Calu3 (cell line): ENCODE measurements around the gene CPNE9. TPM values are rescaled to one million over a fixed set of nuclear protein-coding genes. Genes with fewer than 3 reads are reported as not detected.

Experiments
- BruUV-seq: library from RNA; stranded (reverse); fragments of 400-500 nt; replicated peaks from 2 replicates; lab custom pipeline; 2021; lab: Mats Ljungman, UMichigan
- CTCF ChIA-PET: fragments of 300-600 bp; sonication (Branson Sonifier 250); formaldehyde crosslinking; loops from one replicate; lab custom pipeline; 2022; ENCODE audit warnings: antibody characterized with exemption; lab: Charles Lee
- DNase-seq: peaks from one replicate; pipeline ENCODE4 v3.0.0; 2022
- H3K27ac Mint-ChIP-seq: one replicate; pipeline ENCODE4 v1.8.0; 2022; ENCODE audit warnings: mixed read lengths; ENCODE audit not compliant: unreplicated experiment
- H3K27me3 Mint-ChIP-seq: one replicate; pipeline ENCODE4 v1.8.0; 2022; ENCODE audit warnings: mixed read lengths; ENCODE audit not compliant: unreplicated experiment
- H3K36me3 Mint-ChIP-seq: one replicate; pipeline ENCODE4 v1.8.0; 2022; ENCODE audit warnings: mild to moderate bottlenecking, moderate library complexity, mixed read lengths; ENCODE audit not compliant: insufficient read depth, unreplicated experiment
- H3K4me1 Mint-ChIP-seq: one replicate; pipeline ENCODE4 v1.8.0; 2022; ENCODE audit warnings: mild to moderate bottlenecking, low read depth, mixed read lengths; ENCODE audit not compliant: unreplicated experiment
- H3K4me3 Mint-ChIP-seq: one replicate; pipeline ENCODE4 v1.8.0; 2022; ENCODE audit warnings: mild to moderate bottlenecking, low read depth, moderate library complexity, mixed read lengths; ENCODE audit not compliant: unreplicated experiment
- H3K9me3 Mint-ChIP-seq: one replicate; pipeline ENCODE4 v1.8.0; 2022; ENCODE audit warnings: low read depth, mixed read lengths; ENCODE audit not compliant: unreplicated experiment
- intact Hi-C: fragments of 100-400 bp; cut with micrococcal nuclease; formaldehyde crosslinking; loops from one replicate; pipeline ENCODE4 v1.10.0; 2022; ENCODE audit not compliant: unreplicated experiment
- total RNA-seq: library from RNA; stranded (reverse); gene quantifications from 2 replicates; pipeline ENCODE4 v1.2.3, GENCODE V29; 2022
- TF ChIP-seq, protein P1 (sequence below): fragments of 200-600 bp; IDR thresholded peaks from one replicate; pipeline ENCODE4 v1.8.0; 2022; ENCODE audit warnings: antibody characterized with exemption; ENCODE audit not compliant: unreplicated experiment

CPNE9 gene
- total RNA-seq, 1 experiment from 2014 or later = not detected

DNA sequence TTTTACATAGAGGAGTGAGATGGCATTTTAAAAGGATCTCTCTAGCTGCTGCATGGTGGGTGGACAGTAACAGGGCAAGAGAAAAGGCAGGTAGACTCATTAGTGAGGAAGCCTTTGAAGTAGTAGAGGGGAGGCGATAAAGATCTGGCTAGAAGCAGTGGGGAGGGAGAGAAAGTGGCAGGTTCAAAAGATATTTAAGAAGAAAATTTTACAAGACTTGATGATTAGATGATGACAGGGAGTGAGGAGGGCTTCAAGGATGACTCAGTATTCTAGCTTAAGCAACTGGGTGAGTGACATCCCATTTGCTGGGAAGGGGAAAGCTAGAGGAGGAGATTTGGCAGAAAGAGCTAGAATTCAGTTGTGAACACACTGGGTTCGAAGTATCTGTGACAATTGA is 24.1 kb downstream of the CPNE9 start:
- no TSS peak for BruUV-seq

DNA sequence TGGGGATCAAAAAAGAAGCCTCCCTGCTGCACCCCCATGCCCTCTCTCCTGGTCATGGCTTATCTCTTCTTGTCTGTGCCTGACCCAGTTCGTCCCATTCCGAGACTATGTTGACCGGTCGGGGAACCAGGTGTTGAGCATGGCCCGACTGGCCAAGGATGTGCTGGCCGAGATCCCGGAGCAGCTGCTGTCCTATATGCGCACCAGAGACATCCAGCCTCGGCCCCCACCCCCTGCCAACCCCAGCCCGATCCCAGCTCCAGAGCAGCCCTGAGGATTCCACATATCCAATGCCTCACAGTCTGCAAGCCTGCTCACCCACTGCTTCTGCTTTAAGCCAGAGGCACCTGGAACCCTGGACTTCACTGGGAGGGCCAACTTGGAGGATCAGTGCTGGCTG is 25.8 kb downstream of the CPNE9 start:
- Mint-ChIP-seq H3K27me3 (peaks cover 36% of the 10 kb centered on the region), H3K27ac (no peak overlapping the region), H3K4me1 (peaks cover 27% of the 10 kb centered on the region), H3K9me3 (no peaks in the 10 kb centered on the region), H3K4me3 (no peak overlapping the region), H3K36me3 (peaks cover 37% of the 10 kb centered on the region)
- no peak for DNase-seq
- CTCF ChIA-PET = no interaction called here
- intact Hi-C loops = no loop called here
- TF ChIP-seq, protein P1, sequence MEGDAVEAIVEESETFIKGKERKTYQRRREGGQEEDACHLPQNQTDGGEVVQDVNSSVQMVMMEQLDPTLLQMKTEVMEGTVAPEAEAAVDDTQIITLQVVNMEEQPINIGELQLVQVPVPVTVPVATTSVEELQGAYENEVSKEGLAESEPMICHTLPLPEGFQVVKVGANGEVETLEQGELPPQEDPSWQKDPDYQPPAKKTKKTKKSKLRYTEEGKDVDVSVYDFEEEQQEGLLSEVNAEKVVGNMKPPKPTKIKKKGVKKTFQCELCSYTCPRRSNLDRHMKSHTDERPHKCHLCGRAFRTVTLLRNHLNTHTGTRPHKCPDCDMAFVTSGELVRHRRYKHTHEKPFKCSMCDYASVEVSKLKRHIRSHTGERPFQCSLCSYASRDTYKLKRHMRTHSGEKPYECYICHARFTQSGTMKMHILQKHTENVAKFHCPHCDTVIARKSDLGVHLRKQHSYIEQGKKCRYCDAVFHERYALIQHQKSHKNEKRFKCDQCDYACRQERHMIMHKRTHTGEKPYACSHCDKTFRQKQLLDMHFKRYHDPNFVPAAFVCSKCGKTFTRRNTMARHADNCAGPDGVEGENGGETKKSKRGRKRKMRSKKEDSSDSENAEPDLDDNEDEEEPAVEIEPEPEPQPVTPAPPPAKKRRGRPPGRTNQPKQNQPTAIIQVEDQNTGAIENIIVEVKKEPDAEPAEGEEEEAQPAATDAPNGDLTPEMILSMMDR = no peak
- BruUV-seq = no TSS peak

More for the DNA sequence above, 24.1 kb downstream of the CPNE9 start:
- Mint-ChIP-seq H3K27ac (no peak overlapping the region), H3K27me3 (peaks cover 53% of the 10 kb centered on the region), H3K4me3 (no peak overlapping the region), H3K36me3 (peaks cover 23% of the 10 kb centered on the region), H3K4me1 (peaks cover 15% of the 10 kb centered on the region), H3K9me3 (no peaks in the 10 kb centered on the region)
- no peak for DNase-seq
- TF ChIP-seq, protein P1 = no peak
- CTCF ChIA-PET = interaction anchor here (1.2 to 1.5 kb wide), 2 partner anchors 12 to 22 kb away, joined by 4 to 5 read pairs; partner anchors contain the start of gene OGG1
- intact Hi-C loops = no loop called here

- Mint-ChIP-seq H3K4me3 (peak overlapping the region; percentile 87), H3K27me3 (peaks cover 29% of the 10 kb centered on the region), H3K27ac (peak overlapping the region; percentile 83), H3K36me3 (peaks cover 48% of the 10 kb centered on the region), H3K9me3 (no peaks in the 10 kb centered on the region), H3K4me1 (peaks cover 27% of the 10 kb centered on the region)
- BruUV-seq = no TSS peak
- intact Hi-C loops = no loop called here
- TF ChIP-seq, protein P1 = no peak
- DNase-seq = no peak
- CTCF ChIA-PET = interaction anchor here (1.0 to 1.5 kb wide), 2 partner anchors 15 to 19 kb away, joined by 3 to 4 read pairs; partner anchors contain the start of gene OGG1
Measured at GRCh38 chr3:9730657-9731205, 27.1 kb downstream of the CPNE9 start.

DNA sequence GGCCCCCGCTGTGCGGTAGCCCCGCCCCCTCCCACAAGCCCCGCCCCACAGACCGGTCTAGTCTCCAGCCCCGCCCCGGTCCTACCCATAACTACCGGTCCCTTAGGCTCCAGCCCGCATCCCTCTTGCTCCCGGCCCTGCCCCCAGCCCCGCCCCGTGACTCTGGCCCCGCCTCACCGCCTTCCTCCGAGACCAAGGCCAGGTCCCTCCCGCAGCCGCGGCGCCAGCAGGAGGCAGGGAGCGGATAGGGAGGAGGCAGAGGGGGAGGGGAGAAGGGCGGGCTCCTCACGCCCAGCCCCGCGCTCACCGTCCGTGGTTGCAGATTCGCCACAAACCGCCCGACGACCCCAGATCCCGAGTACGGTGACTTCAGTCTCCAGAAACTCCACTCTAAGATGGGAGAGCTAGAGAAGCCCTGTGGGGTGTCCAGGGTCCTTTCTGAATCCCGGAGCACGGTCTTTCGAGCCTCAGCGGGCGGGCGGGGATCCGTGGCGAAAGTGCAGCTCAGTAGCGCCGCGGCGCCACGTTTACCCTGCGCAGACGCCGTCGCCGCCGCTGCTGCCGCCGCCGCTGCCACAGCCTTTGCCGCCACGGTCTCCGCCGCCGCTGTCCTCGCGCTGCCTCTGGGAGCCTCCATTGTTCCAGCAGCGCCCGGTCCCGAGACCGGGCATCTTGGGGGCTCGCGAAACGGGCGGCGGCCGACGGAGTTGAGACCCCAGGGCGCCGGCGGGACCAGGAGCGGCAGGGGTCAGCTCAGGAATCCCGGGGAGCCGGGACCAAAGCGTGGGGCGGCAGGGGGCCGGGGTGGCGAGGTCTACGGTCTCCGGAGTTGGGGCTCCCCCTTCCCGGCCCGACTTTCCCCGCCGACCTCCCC is 27.8 kb downstream of the CPNE9 start, which contains the start of gene BRPF1:
TSS of gene BRPF1 (plus strand) at position 530 of the 874 bp plus-strand sequence. CDS start 2,406 bp downstream, outside the sequence.
- intact Hi-C loops = no loop called here
- no TSS peak for BruUV-seq
- H3K4me1 Mint-ChIP-seq = peaks cover 27% of the 10 kb centered on the region
- peak within 1 kb of the TSS; percentile 87 for H3K4me3 Mint-ChIP-seq
- TF ChIP-seq, protein P1 = no peak
- peak; percentile 98 for DNase-seq
- no peaks in the 10 kb centered on the region for H3K9me3 Mint-ChIP-seq
- H3K27ac Mint-ChIP-seq = peak within 1 kb of the TSS; percentile 83
- CTCF ChIA-PET = interaction anchor here (1.0 to 1.5 kb wide), 2 partner anchors 16 to 18 kb away, joined by 3 to 4 read pairs; partner anchors contain the start of gene OGG1
- H3K36me3 Mint-ChIP-seq = peaks cover 52% of the 10 kb centered on the region
- peaks cover 29% of the 10 kb centered on the region for H3K27me3 Mint-ChIP-seq
